Spleen (tissue), 7 donors: ENCODE measurements around the gene NGLY1.

Experiments
- CTCF ChIP-seq, 11 experiments: fragments of 200-600 bp in 7 of 11; fragments of 450-650 bp in 4 of 11; sonication (generic) in 4 of 11; IDR thresholded peaks in 8 of 11; conservative IDR thresholded peaks in 3 of 11; 1 replicate in 7 of 11; 2 replicates in 4 of 11; pipeline versions ENCODE4 v1.4.0 to v1.8.0; 2016 to 2021; ENCODE audit warnings: antibody characterized with exemption in 11 of 11, inconsistent platforms in 4 of 11, mild to moderate bottlenecking in 1 of 11
- POLR2AphosphoS5 ChIP-seq, 3 donors: sonication (generic); formaldehyde crosslinking; IDR thresholded peaks; one replicate each; pipeline ENCODE4 v1.5.1; 2017; ENCODE audit warnings: antibody characterized with exemption in 3 of 3
- donor health status: DM: no; HTN: no; CAD: no; lungs with moderate emphysema.
- donor health status: DM: no; HTN: no; CAD: no.
- donor health status: DM: no; HTN: no; CAD: no.

GRCh38 chr3:25673738-25674298, 109.4 kb downstream of the NGLY1 start:
- TF ChIP-seq POLR2AphosphoS5 (IDR thresholded peaks at IDR 0.05) (no peak), CTCF (IDR thresholded peaks at IDR 0.05 in 8 of 11, conservative IDR thresholded peaks at IDR 0.05 in 3 of 11) (no peak)
